ENCODE results near the gene GPHN.
"Not testable (repeated sequence)": the region's sequence is repeated elsewhere in the genome, so short reads cannot be mapped to it uniquely, and the experiment has no call there.

GPHN gene

GRCh38 chr14:66827182-66827581 is 319.2 kb downstream of the GPHN start:
- FAIRE-seq, result no peak

GRCh38 chr14:66831173-66831572 is 323.2 kb downstream of the GPHN start:
- FAIRE-seq, result no peak

- FAIRE-seq, result no peak
Measured at GRCh38 chr14:66833816-66834215, 325.9 kb downstream of the GPHN start.

GRCh38 chr14:66837436-66837835 is 329.5 kb downstream of the GPHN start:
- FAIRE-seq, result not testable (repeated sequence)

- no peak for FAIRE-seq
Measured at GRCh38 chr14:66842911-66843512, 335.1 kb downstream of the GPHN start.

GRCh38 chr14:66850258-66850888 is 342.4 kb downstream of the GPHN start:
- no peak for FAIRE-seq

GRCh38 chr14:66853311-66853710 is 345.4 kb downstream of the GPHN start:
- no peak for FAIRE-seq

- FAIRE-seq, result no peak
Measured at GRCh38 chr14:66857867-66858266, 349.9 kb downstream of the GPHN start.

- no peak for FAIRE-seq
Measured at GRCh38 chr14:66859063-66859671, 351.2 kb downstream of the GPHN start.

- FAIRE-seq, result no peak
Measured at GRCh38 chr14:66881596-66881995, 373.6 kb downstream of the GPHN start.

- FAIRE-seq, result no peak
Measured at GRCh38 chr14:66884149-66884548, 376.2 kb downstream of the GPHN start.

- FAIRE-seq, result no peak
Measured at GRCh38 chr14:66900719-66901118, 392.8 kb downstream of the GPHN start.

- FAIRE-seq, result no peak
Measured at GRCh38 chr14:66910311-66910840, 402.4 kb downstream of the GPHN start.

- no peak for FAIRE-seq
Measured at GRCh38 chr14:66916421-66916820, 408.5 kb downstream of the GPHN start.

- FAIRE-seq, result no peak
Measured at GRCh38 chr14:66918527-66918926, 410.6 kb downstream of the GPHN start.

GRCh38 chr14:66920196-66920595 is 412.2 kb downstream of the GPHN start:
- no peak for FAIRE-seq

- FAIRE-seq, result no peak
Measured at GRCh38 chr14:66923251-66923650, 415.3 kb downstream of the GPHN start.

- FAIRE-seq, result no peak
Measured at GRCh38 chr14:66939409-66939808, 431.5 kb downstream of the GPHN start.

GRCh38 chr14:66944872-66945271 is 436.9 kb downstream of the GPHN start:
- FAIRE-seq, result no peak

- no peak for FAIRE-seq
Measured at GRCh38 chr14:66955159-66955558, 447.2 kb downstream of the GPHN start.

GRCh38 chr14:66959437-66960050 is 451.6 kb downstream of the GPHN start:
- FAIRE-seq, result no peak

GRCh38 chr14:66965831-66966230 is 457.9 kb downstream of the GPHN start:
- FAIRE-seq, result no peak

GRCh38 chr14:66972469-66972868 is 464.5 kb downstream of the GPHN start:
- FAIRE-seq, result peak; percentile 60

Data from TTC549 (cell line).